HG02642 (cell line): ENCODE measurements around the gene HS3ST2.
"Not testable (repeated sequence)": the region's sequence is repeated elsewhere in the genome, so short reads cannot be mapped to it uniquely, and the experiment has no call there.

Experiments used
- ATAC-seq: cut with Tn5 transposase; IDR thresholded peaks from one replicate; pipeline ENCODE4 v1.9.1; 2021; ENCODE audit warnings: mild to moderate bottlenecking; ENCODE audit not compliant: unreplicated experiment, poor library complexity

The HS3ST2 gene

GRCh38 chr16:22810226-22810625 lies 3.7 kb upstream of the HS3ST2 start:
- no peak for ATAC-seq

GRCh38 chr16:22813223-22813947 lies 577 bp upstream of the HS3ST2 start:
- ATAC-seq: no peak

DNA sequence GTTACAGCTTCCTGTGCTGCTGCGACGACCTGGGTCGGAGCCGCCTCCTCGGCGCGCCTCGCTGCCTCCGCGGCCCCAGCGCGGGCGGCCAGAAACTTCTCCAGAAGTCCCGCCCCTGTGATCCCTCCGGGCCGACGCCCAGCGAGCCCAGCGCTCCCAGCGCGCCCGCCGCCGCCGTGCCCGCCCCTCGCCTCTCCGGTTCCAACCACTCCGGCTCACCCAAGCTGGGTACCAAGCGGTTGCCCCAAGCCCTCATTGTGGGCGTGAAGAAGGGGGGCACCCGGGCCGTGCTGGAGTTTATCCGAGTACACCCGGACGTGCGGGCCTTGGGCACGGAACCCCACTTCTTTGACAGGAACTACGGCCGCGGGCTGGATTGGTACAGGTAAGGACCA lies 746 bp downstream of the HS3ST2 start:
- no peak for ATAC-seq

DNA sequence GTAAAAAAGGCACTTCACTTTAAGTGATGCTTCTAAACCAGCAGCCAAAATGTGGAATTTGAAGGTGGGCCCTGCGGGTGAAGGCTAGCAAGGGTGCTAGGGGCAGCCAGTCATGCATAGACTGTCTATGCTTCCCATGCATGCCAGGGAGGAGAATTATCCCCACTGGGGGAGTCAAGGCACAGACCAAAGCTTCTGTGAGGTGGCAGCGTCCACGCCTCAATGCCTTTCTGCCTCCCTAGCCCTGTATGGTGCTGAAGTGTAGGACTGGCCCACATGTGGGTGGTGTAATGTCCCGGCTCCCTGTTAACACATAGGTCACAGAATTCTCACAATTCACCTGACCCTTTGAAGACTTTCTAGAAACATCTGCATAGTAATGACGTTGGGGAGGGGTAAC lies 1.9 kb downstream of the HS3ST2 start:
- ATAC-seq: no peak

DNA sequence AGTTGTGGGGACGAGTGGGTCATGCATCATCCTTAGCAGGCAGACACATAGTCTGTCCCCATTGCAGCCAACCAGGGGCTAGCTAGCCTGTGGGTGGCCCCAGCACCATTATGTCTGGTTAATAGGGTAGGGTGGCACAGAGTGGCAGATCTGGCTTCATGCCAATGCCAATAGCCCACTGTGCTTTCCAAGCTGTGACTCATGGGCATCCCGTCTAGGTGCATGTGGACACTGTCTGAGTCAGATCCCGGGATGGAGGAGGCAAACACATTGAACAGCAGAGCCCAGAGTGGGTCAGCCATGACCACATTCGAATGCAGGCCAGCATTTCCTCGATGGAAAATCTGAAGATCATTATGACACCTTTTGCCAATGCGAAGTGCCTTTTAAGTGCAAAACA lies 2.5 kb downstream of the HS3ST2 start:
- no peak for ATAC-seq

DNA sequence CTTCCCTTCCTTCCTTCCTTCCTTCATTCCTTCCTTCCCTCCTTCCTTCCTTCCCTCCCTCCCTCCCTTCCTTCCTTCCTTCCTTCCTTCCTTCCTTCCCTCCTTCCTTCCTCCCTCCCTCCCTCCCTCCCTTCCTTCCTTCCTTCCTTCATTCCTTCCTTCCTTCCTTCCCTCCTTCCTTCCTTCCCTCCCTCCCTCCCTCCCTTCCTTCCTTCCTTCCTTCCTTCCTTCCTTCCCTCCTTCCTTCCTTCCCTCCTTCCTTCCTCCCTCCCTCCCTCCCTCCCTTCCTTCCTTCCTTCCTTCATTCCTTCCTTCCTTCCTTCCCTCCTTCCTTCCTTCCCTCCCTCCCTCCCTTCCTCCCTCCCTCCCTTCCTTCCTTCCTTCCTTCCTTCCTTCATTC lies 4.8 kb downstream of the HS3ST2 start:
- ATAC-seq: not testable (repeated sequence)

- no peak for ATAC-seq
Observed at GRCh38 chr16:22838681-22839080, 24.7 kb downstream of the HS3ST2 start.

- ATAC-seq: not testable (repeated sequence)
Observed at GRCh38 chr16:22842031-22842430, 28.1 kb downstream of the HS3ST2 start.

DNA sequence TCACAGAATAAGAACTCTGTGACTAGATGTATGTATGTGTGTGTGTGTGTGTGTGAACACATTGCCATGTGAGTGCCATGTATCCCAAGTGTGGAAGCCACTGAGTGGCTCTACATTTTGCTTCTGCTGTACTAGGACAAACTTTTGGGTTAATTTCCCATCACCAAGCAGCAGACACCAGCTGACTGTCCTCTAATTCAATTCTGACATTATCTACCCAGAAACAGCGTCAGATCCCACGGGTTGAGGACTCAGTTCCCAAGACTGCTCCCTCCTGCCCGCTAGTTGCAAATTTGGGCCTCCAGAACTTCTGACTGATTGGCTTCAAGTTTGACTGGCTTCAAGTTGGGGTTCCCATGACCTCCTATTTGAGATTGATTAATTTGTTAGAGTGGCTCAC lies 29.2 kb downstream of the HS3ST2 start:
- no peak for ATAC-seq

DNA sequence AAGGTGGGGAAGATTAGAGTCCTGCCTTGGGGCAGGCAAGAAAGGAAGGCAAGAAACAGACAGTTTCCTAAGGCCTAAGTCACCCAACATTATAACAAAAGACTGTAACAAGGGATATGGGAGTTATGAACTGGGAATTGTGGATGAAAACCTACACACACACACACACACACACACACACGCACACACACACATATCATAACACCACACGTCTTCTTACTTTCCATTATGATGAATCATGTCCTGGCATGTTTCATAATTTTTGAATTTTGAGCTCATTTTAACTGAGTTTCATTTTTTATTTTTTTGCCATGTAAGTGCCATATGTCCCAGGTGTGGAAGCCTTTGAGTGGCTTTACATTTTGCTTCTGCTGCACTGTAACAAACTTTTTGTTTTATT lies 29.9 kb downstream of the HS3ST2 start:
- ATAC-seq: no peak

GRCh38 chr16:22844416-22844815 lies 30.5 kb downstream of the HS3ST2 start:
- ATAC-seq: no peak

DNA sequence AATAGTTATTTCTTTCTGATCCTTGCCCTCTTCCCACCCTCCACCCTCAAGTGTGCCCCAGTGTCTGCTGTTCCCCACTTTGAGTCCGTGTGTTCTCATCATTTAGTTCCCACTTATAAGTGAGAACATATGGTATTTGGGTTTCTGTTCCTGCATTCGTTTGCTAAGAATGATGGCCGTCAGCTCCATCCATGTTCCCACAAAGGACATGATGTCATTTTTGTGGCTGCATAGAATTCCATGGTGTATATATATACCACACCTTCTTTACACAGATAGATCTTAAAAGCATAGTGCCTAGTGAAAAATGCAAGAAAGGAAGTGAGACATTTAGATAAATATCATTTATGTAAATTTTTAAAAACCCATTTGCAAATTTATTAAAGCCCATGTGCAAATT lies 33.1 kb downstream of the HS3ST2 start:
- no peak for ATAC-seq

- ATAC-seq: no peak
Observed at GRCh38 chr16:22847690-22848089, 33.7 kb downstream of the HS3ST2 start.

- no peak for ATAC-seq
Observed at GRCh38 chr16:22848451-22848850, 34.5 kb downstream of the HS3ST2 start.

DNA sequence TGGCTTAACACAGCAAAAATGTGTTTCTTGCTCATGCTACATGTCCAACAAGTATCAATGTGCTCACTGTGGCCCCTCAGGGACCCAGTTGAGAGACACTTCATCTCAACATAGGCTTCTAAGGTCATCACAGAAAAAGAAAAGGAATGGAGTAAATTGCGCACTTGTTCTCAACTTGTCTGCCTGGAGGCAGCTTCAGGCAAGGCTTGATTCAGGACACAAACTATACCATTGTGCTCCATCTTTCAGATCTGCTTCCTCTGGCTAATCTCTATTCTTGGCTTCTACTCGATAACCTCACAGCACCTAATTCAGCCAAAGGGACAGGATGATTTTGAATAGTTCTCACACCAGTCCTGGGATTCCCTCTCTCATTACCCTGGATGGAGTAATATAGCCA lies 35.6 kb downstream of the HS3ST2 start:
- no peak for ATAC-seq

DNA sequence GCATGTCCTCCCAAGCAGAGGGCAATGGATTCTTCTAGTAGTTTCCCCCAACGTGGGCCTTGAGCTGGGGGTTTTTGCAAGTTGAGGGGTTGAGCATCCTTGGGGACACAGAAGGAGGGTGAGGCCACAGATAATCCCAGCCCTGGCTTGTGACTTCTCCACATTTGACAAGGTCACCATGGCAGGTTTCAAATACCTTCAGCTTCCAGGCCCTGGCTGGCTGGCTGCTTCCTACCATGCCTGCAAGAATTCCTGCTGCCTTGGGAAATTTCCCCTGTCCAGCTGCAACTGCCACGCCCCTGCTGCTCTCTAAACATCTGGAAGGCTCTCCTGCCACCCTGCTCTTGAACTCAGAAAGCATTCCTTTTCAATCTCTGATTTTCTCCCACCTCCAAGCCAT lies 41.3 kb downstream of the HS3ST2 start:
- ATAC-seq: no peak

DNA sequence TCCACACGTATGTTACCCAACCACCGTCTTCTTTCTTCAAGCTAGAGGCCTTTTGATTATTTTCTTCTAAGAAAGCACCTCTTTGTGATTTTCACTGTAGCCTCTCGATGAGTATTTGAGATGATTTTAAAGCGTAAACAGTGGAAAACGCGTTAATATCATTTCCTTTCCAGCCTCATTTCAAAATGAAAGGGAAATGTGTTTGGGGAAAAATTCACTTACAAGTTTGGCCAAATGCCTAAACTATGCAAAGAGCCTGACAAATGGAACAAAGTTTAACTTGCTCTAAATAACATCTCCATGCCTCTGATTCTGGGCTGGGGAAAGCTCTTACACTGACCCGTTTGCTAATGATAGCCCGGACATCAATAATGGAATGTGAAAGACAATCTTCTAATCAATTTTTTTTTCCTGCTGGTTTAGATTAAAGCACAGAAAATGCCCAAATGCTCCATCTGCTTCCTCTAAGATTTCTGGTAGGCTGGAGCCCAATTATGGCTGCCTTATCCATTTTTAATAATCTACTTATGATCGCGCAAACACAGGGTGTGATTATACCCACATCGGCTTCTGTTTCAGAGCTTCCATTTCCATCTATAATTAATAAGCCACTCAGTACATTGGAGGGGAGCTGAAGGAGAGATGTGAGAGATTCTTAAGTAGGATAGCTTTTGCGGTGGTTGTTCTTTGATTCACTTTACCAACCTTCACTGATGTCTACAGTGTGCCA lies 43.5 kb downstream of the HS3ST2 start:
- no peak for ATAC-seq

- no peak for ATAC-seq
Observed at GRCh38 chr16:22859925-22860324, 46.0 kb downstream of the HS3ST2 start.

DNA sequence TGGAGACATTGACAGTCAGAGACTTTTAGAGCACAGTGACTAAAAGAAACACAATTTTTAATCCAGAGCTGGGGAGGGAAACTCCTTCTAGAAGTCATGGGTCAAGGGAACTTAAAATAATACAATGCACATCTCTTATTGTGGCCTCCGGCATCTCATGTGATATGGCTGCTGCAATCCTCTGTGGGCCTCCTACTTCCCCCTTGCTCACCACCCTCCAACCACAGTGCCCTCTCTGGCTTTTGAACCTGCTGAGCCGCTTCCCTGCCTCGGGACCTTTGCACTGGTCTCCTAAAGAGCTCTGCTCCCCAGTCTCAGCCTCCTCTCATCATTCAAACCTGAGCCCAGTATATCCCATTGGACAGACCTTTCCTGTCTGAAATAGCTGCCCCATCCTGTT lies 47.6 kb downstream of the HS3ST2 start:
- no peak for ATAC-seq

GRCh38 chr16:22862046-22862445 lies 48.1 kb downstream of the HS3ST2 start:
- ATAC-seq: no peak

DNA sequence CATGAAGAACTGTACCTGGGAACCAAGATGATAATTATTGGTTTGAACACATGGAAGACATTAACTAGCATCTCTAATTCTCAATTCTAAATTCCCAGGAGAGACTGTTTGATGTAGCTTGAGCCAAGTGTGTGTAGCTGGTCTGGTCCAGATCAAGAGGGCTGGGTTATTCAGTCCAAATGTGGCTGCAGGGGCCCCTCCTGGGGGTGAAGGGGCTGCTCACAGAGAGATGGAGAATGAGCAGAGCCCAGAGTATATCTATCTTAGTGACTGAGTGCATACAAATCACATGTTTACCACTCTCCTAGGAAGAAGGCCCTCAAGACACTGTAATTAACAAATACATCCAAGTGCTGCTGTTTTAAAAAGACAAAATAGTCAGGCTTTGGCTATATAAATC lies 50.4 kb downstream of the HS3ST2 start:
- ATAC-seq: no peak

DNA sequence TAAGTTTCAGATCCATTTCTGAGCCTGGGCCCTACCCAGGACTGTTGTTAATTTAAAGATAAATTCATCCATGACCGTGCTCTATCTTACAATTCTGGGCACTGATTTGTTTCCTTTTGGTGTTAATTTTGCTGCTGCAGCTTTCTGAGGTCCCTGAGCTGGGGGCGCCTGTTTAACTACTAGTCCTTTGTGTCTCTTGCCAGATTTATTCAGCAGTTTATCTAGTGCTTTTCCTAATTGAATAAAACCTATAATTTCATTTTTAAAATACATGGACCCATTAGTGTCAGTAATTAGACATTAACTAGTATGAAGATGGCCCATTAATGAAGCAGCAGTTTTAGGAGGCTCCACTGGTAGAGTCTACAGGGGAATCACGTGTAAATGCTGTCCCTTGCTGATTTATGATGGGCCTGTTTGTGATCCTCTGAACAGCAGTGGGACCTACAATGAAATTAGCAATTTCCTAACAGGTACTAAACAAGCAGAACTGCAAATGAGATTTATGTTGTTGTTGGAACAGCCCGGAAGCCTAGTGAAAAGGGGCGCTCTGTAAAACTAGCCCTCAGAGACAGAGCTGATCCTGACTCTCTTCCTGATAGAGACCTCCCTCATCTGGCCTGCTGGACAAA lies 54.7 kb downstream of the HS3ST2 start:
- no peak for ATAC-seq
